Right ventricle myocardium superior (tissue), 1 donor: Measurements from ENCODE around the gene LMTK2. TPM values are rescaled to one million over a fixed set of nuclear protein-coding genes. Genes with fewer than 3 reads are reported as not detected.
A peak's percentile ranks its signal among the peaks of the same experiment; 100 is the strongest.

Source experiments
- ATAC-seq: fragments of 200-7000 bp; cut with Tn5 transposase; one replicate; pipeline ENCODE4 v1.9.1; 2020; ENCODE audit warnings: mild to moderate bottlenecking; ENCODE audit not compliant: poor library complexity
- DNase-seq: peaks from one replicate; pipeline ENCODE4 v3.0.0-alpha.2; 2020
- intact Hi-C: fragments of 100-400 bp; cut with DNase I; formaldehyde crosslinking; loops from one replicate; pipeline ENCODE4 v1.11.2; 2022
- total RNA-seq: library from RNA; stranded (reverse); fragmentation: NEBNext Ultra II Directional; extraction: Animal tissue kit (Norgen Biotek cat#: 25700); gene quantifications from one replicate; pipeline ENCODE4 v1.2.1, GENCODE V29; 2021
- donor health status: DM: no; HTN: yes; CAD: no; lungs with severe emphysema.

Gene LMTK2
- total RNA-seq, 1 donor from 2014 or later: 20.3 TPM

- intact Hi-C loops: no loop called here
- peak; percentile 30 for ATAC-seq
Observed at GRCh38 chr7:98133181-98133580, 26.5 kb downstream of the LMTK2 start.

GRCh38 chr7:98133621-98134303 lies 27.1 kb downstream of the LMTK2 start:
- ATAC-seq: no peak
- intact Hi-C loops: no loop called here
- DNase-seq: no peak

More at GRCh38 chr7:98133181-98133580, 26.5 kb downstream of the LMTK2 start:
- no peak for DNase-seq

GRCh38 chr7:98134420-98135228 lies 28.0 kb downstream of the LMTK2 start:
- intact Hi-C loops: no loop called here
- DNase-seq (no peak), ATAC-seq (no peak)

GRCh38 chr7:98135984-98136383 lies 29.3 kb downstream of the LMTK2 start:
- no peak for ATAC-seq
- intact Hi-C loops: no loop called here
- no peak for DNase-seq

GRCh38 chr7:98136423-98136822 lies 29.8 kb downstream of the LMTK2 start:
- DNase-seq: no peak
- no peak for ATAC-seq
- intact Hi-C loops: no loop called here

- ATAC-seq (no peak), DNase-seq (no peak)
- intact Hi-C loops: no loop called here
Observed at GRCh38 chr7:98137134-98137825, 30.6 kb downstream of the LMTK2 start.

GRCh38 chr7:98137826-98138151 lies 31.1 kb downstream of the LMTK2 start:
- DNase-seq (no peak), ATAC-seq (peak; percentile 41)
- intact Hi-C loops: no loop called here

- ATAC-seq (no peak), DNase-seq (no peak)
- intact Hi-C loops: no loop called here
Observed at GRCh38 chr7:98138672-98139071, 32.0 kb downstream of the LMTK2 start.

GRCh38 chr7:98142658-98143057 lies 36.0 kb downstream of the LMTK2 start:
- intact Hi-C loops: no loop called here
- ATAC-seq: no peak
- DNase-seq: no peak

- no peak for ATAC-seq
- DNase-seq: no peak
- intact Hi-C loops: no loop called here
Observed at GRCh38 chr7:98148607-98149006, 41.9 kb downstream of the LMTK2 start.

GRCh38 chr7:98149116-98149692 lies 42.5 kb downstream of the LMTK2 start:
- DNase-seq (no peak), ATAC-seq (no peak)
- intact Hi-C loops: no loop called here

GRCh38 chr7:98151884-98152283 lies 45.2 kb downstream of the LMTK2 start:
- ATAC-seq (no peak), DNase-seq (no peak)
- intact Hi-C loops: no loop called here

GRCh38 chr7:98156700-98157099 lies 50.0 kb downstream of the LMTK2 start:
- ATAC-seq: no peak
- intact Hi-C loops: no loop called here

GRCh38 chr7:98157761-98158160 lies 51.1 kb downstream of the LMTK2 start:
- ATAC-seq (no peak), DNase-seq (no peak)
- intact Hi-C loops: no loop called here

More at GRCh38 chr7:98156700-98157099, 50.0 kb downstream of the LMTK2 start:
- DNase-seq: no peak

GRCh38 chr7:98162758-98163157 lies 56.1 kb downstream of the LMTK2 start:
- ATAC-seq (no peak), DNase-seq (no peak)
- intact Hi-C loops: no loop called here

GRCh38 chr7:98163269-98163668 lies 56.6 kb downstream of the LMTK2 start:
- DNase-seq (no peak), ATAC-seq (no peak)
- intact Hi-C loops: no loop called here

- ATAC-seq: peak; percentile 20
- DNase-seq: no peak
- intact Hi-C loops: no loop called here
Observed at GRCh38 chr7:98163704-98164494, 57.2 kb downstream of the LMTK2 start.

- DNase-seq (peak; percentile 71), ATAC-seq (peak; percentile 67)
- intact Hi-C loops: no loop called here
Observed at GRCh38 chr7:98165827-98166667, 59.4 kb downstream of the LMTK2 start.
